Right kidney (tissue), 1 donor: ENCODE data around the gene SMYD3.
A peak's percentile ranks its signal among the peaks of the same experiment; 100 is the strongest.
"Not testable (repeated sequence)": the region's sequence is repeated elsewhere in the genome, so short reads cannot be mapped to it uniquely, and the experiment has no call there.

Source experiments
- DNase-seq: peaks from one replicate; pipeline ENCODE4 v3.0.0-alpha.2; 2016

SMYD3 gene

GRCh38 chr1:245827301-245827700 lies 679.8 kb downstream of the SMYD3 start:
- DNase-seq: no peak

- DNase-seq: no peak
Measured at GRCh38 chr1:245825128-245825901, 681.8 kb downstream of the SMYD3 start.

GRCh38 chr1:245823408-245824147 lies 683.5 kb downstream of the SMYD3 start:
- no peak for DNase-seq

DNA sequence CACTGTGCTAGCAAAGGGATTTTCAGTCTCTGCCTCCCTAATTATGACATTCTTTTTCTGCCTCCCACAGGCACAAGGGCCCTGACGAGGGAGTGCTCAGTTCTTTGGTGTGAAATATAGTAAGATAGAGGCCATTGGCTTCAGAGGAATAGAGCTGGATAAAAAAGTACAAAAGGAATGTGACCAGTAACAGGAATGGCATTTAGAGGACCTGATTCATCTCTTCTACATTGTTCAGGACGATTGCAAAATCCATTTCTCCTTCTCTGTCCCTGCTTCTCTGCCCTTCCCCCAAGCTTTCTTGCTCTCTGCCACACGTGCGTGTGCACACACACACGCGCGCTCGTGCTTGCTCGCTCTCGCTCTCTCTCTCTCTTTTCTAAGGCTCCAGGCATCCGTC lies 684.1 kb downstream of the SMYD3 start:
- no peak for DNase-seq

- DNase-seq: not testable (repeated sequence)
Measured at GRCh38 chr1:245818363-245818762, 688.7 kb downstream of the SMYD3 start.

DNA sequence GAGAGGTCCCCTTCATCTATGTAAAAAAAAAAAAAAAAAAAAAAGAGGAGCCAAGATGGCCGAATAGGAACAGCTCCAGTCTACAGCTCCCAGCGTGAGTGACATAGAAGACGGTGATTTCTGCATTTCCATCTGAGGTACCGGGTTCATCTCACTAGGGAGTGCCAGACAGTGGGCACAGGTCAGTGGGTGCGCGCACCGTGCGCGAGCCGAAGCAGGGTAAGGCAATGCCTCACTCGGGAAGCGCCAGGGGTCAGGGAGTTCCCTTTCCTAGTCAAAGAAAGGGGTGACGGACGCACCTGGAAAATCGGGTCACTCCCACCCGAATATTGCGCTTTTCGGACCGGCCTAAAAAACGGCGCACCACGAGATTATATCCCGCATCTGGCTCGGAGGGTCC lies 690.6 kb downstream of the SMYD3 start:
- DNase-seq: not testable (repeated sequence)

- DNase-seq: no peak
Measured at GRCh38 chr1:245814651-245815050, 692.4 kb downstream of the SMYD3 start.

DNA sequence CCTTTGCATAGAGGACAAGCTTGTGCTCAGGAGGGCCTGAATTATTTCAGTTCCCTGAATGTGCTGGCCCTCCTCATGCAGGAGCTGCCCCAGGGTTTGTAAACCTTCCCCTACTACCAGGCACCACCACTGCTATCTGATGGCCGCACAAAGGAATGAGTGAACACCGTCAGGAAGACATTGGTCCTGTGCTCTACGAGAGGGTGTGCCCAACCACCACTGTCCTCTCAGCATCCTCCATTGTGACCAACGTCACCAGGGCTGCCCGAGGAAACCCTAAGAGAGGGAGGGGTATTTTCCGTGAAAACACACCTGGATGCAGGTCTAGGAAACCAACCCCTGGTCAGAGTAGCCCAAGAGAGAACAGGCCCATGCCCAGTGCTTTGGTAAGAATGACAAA lies 694.8 kb downstream of the SMYD3 start:
- no peak for DNase-seq

GRCh38 chr1:245810789-245811337 lies 696.2 kb downstream of the SMYD3 start:
- no peak for DNase-seq

GRCh38 chr1:245810181-245810769 lies 696.8 kb downstream of the SMYD3 start:
- no peak for DNase-seq

DNA sequence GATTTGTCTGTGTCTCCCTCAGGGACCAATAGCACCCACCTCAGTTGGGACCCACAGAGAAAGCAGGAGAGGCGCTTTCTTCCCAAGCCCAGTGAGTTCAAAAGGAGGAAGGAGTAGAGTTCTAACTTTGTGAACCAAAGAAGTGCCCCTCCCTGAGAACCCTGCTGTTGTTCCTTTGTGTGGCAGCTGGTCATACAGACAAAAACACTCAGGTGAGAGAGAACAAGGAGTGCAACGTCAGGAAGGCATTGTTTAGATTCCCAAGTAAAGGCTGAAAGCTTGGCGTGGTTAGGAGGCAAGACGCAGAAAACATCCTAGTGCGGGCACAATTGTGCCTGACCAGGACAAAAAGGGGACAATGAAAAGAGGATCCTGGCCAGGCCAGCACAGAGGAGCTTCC lies 697.7 kb downstream of the SMYD3 start:
- no peak for DNase-seq

GRCh38 chr1:245807954-245808719 lies 698.9 kb downstream of the SMYD3 start:
- peak; percentile 34 for DNase-seq

DNA sequence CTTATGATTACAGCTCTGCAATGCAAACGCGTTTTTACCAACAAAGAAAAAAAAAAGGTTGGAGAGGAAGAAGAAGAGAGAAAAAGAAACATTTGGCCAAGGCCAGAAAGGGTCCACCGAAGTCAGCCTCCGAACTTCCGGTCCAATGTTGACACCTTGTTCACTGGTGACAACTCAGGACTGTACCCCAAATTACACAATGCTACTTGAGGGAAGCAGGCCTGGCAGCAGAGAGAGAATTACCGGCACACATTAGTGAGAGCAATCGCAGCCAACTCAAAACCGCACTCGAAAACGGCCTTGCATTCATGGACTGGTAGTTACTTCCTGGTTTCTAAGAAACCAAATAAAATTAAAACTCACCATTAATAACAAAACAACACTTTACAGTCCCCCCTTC lies 699.8 kb downstream of the SMYD3 start:
- peak; percentile 21 for DNase-seq

DNA sequence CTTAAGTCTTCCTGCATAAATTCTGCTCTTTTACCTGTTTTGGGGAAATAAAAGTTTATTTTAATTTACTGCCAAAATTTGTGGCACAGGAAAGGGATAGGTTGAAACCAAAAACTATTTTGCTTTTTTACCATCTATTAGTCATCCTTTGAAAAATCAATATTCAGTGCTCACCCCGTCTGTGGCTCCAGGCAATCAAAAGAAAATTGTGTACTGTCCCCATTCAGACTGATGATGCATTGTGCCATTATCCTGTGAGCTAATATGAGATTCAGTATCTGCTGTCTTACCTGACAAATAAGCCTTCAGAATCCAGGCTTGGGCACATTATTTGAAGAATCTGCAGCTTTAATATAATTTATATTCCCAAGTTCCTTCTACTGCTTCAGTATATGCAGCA lies 701.5 kb downstream of the SMYD3 start:
- no peak for DNase-seq

DNA sequence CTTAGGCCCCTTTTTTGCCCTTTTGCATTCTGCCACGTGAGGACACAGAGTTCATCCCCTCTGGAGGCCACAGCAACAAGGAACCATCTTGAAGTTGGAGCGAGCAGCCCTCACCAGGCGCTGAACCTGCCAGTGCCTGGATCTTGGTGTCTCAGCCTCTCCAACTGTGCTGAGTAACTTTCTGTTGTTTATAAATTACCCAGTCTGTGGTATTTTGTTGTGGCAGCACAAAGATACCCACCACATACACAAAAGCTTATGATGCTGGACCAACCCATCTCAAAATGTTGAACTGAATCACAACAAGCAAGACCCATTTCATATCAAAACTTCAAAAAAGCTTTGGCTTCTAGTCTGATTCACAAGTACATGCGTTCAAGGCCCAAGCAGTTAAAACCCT lies 702.4 kb downstream of the SMYD3 start:
- no peak for DNase-seq

- no peak for DNase-seq
Measured at GRCh38 chr1:245803666-245804037, 703.4 kb downstream of the SMYD3 start.

DNA sequence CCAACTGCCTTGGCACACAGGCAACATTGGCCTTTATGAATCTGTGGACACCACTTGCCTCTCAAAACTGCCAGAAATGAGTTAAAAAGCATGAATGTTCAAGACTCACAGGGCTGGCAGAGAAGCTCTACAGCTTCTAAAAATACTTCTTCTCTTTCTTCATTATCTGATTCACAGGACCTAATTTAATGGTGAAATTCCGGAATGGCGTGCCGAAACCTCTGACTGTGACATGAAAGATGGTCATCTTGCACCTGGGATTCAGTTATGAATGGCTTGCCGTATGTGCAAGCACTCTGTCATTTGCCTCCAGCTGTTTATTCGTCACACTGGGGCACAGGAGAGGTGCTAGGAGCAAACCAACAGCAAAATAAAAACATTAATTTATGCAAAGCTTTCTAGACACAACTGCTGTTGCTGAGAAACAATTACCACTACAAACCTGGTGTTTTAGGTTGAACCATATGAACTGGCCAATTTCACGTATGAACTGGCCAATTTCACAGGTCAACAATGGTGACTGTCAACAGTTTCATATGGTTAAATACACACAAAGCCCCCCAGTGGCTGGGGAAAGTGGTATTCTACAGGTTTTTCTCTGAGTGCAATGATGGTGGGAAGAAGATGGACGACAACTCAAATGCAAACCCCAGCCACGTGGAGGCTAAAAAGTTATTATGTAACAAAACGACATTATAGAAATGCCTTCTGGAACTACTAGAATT lies 704.0 kb downstream of the SMYD3 start:
- no peak for DNase-seq

DNA sequence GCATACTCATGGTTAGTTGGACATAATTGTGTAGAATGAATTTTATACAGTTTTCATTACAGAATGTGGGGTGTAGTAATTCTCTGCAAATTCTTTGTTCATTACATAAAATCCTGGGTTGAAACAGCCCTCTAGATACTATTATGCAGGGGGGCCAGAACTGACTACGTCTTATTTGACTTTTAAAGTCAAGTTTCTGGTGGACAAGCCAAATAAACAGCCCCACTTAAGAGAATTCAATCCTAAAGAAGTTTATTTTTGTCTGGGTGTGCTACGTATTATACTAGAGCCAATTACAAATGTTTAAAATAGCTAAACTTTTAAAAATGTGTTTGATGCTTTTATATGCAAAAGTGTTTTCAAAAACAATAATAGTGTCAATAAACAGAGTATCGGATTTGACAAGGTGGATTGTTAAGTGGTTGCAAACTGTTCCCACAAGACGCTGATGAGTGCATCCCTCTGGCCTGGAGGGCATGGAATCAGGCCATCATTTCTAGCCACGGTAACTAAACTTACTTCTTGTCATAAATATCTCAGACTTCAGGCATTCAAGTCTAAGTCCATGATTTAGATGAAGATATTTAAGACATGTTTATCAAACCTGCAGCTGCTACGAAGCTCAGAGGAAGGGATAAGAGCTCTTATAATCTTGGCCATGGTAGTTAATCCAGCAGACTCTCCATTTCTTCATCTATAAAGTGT lies 706.0 kb downstream of the SMYD3 start:
- DNase-seq: no peak

DNA sequence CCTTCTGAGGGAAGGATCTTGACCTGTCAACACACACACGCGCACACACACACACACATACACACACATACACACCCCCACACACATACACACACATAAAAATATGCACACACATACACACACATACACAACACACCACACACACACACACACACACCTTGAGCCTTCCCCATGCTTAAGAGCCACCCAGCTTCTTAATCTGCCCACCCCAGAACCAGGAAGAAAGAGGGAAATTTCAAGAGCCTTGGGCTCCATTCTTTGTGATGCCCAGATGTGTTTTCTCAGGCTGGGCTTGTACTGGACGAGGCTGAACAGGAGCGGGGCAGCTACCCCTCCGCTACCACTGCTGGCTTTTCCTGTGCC lies 708.7 kb downstream of the SMYD3 start:
- DNase-seq: no peak

DNA sequence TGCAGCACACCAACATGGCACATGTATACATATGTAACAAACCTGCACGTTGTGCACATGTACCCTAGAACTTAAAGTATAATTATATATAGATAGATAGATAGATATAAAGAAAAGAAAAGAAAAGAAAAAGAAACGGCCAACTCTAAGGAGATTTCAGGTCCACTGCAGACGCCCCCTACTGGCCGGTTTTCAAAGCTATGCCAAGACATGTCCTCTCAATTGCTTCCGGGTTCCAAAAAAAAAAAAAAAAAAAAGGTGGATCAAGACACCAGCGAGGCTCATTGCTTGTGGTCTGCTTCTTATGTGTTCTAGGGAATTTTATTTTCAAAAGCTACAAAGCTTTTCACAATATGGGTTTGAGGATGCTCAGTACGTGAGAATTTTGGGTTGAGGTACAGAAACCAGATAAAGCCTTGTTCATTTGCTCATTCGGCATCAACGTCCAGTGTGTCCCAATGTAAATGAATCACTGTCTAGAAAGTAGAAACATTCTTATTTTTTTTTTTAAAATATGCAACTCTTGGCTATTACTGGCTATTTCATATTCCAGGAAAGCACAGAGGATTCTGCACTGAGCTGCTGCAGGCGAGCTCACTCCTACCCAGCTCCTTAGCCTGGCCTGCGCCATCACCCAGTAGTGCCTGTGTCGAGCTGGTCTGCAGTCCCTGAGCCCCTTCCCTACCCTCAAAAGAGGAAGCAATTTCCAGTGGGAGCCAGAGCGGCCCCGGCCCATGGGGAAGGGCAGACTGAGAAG lies 709.3 kb downstream of the SMYD3 start:
- DNase-seq: no peak
